ENCODE results near the gene NR2C2.

The NR2C2 gene

GRCh38 chr3:14929310-14930074 lies 17.9 kb upstream of the NR2C2 start:
- Histone ChIP-seq H3K36me3 (ENCODE audit: insufficient read depth) (no peaks in the 10 kb centered on the region), H3K27ac (no peak overlapping the region), H3K4me2 (no peak overlapping the region), H3K4me3 (IDR thresholded peaks at IDR 0.05; ENCODE audit: insufficient read depth, low read depth, low read length) (no peak overlapping the region), H3K4me1 (ENCODE audit: low read depth, poor library complexity, severe bottlenecking) (no peaks in the 10 kb centered on the region), H3K9ac (no peak overlapping the region), H2AFZ (ENCODE audit: low read depth) (no peak overlapping the region), H4K20me1 (ENCODE audit: insufficient read depth) (no peaks in the 10 kb centered on the region), H3K79me2 (ENCODE audit: insufficient read depth, low read depth) (no peaks in the 10 kb centered on the region), H3K27me3 (ENCODE audit: insufficient read depth, low read depth) (no peaks in the 10 kb centered on the region)
- TF ChIP-seq CTCF (conservative IDR thresholded peaks at IDR 0.05; ENCODE audit: low read depth, low read length) = no peak

GRCh38 chr3:14933820-14934425 lies 13.5 kb upstream of the NR2C2 start:
- no peak overlapping the region for H3K4me2 ChIP-seq
- H3K4me3 ChIP-seq (IDR thresholded peaks at IDR 0.05; ENCODE audit: insufficient read depth, low read depth, low read length) = no peak overlapping the region
- H3K27me3 ChIP-seq (ENCODE audit: insufficient read depth, low read depth) = no peaks in the 10 kb centered on the region
- H2AFZ ChIP-seq (ENCODE audit: low read depth) = no peak overlapping the region
- H4K20me1 ChIP-seq (ENCODE audit: insufficient read depth) = no peaks in the 10 kb centered on the region
- H3K27ac ChIP-seq = no peak overlapping the region
- H3K79me2 ChIP-seq (ENCODE audit: insufficient read depth, low read depth) = no peaks in the 10 kb centered on the region
- no peaks in the 10 kb centered on the region for H3K4me1 ChIP-seq (ENCODE audit: low read depth, poor library complexity, severe bottlenecking)
- no peak for TF ChIP-seq CTCF (conservative IDR thresholded peaks at IDR 0.05; ENCODE audit: low read depth, low read length)
- no peak overlapping the region for H3K9ac ChIP-seq
- H3K36me3 ChIP-seq (ENCODE audit: insufficient read depth) = no peaks in the 10 kb centered on the region

- H3K4me2 ChIP-seq = no peak overlapping the region
- no peaks in the 10 kb centered on the region for H3K79me2 ChIP-seq (ENCODE audit: insufficient read depth, low read depth)
- H2AFZ ChIP-seq (ENCODE audit: low read depth) = no peak overlapping the region
- no peaks in the 10 kb centered on the region for H3K27me3 ChIP-seq (ENCODE audit: insufficient read depth, low read depth)
- H3K4me3 ChIP-seq (IDR thresholded peaks at IDR 0.05; ENCODE audit: insufficient read depth, low read depth, low read length) = no peak overlapping the region
- no peaks in the 10 kb centered on the region for H4K20me1 ChIP-seq (ENCODE audit: insufficient read depth)
- H3K27ac ChIP-seq = no peak overlapping the region
- H3K9ac ChIP-seq = no peak overlapping the region
- no peaks in the 10 kb centered on the region for H3K4me1 ChIP-seq (ENCODE audit: low read depth, poor library complexity, severe bottlenecking)
- TF ChIP-seq CTCF (conservative IDR thresholded peaks at IDR 0.05; ENCODE audit: low read depth, low read length) = no peak
- H3K36me3 ChIP-seq (ENCODE audit: insufficient read depth) = no peaks in the 10 kb centered on the region
These were observed 11.6 kb upstream of the NR2C2 start for GRCh38 chr3:14935592-14936345.

GRCh38 chr3:14938954-14939353 lies 8.4 kb upstream of the NR2C2 start:
- H2AFZ ChIP-seq (ENCODE audit: low read depth) = no peak overlapping the region
- H3K27ac ChIP-seq = no peak overlapping the region
- H3K27me3 ChIP-seq (ENCODE audit: insufficient read depth, low read depth) = no peaks in the 10 kb centered on the region
- TF ChIP-seq CTCF (conservative IDR thresholded peaks at IDR 0.05; ENCODE audit: low read depth, low read length) = no peak
- H3K4me2 ChIP-seq = no peak overlapping the region
- no peaks in the 10 kb centered on the region for H4K20me1 ChIP-seq (ENCODE audit: insufficient read depth)
- no peaks in the 10 kb centered on the region for H3K4me1 ChIP-seq (ENCODE audit: low read depth, poor library complexity, severe bottlenecking)
- H3K9ac ChIP-seq = no peak overlapping the region
- H3K4me3 ChIP-seq (IDR thresholded peaks at IDR 0.05; ENCODE audit: insufficient read depth, low read depth, low read length) = no peak overlapping the region
- H3K36me3 ChIP-seq (ENCODE audit: insufficient read depth) = no peaks in the 10 kb centered on the region
- H3K79me2 ChIP-seq (ENCODE audit: insufficient read depth, low read depth) = no peaks in the 10 kb centered on the region
